A549 (cell line): ENCODE measurements around the gene EHF. TPM values are rescaled to one million over a fixed set of nuclear protein-coding genes. Genes with fewer than 3 reads are reported as not detected.

Experiments
- ATAC-seq, 2 experiments: fragments of 200-7000 bp in 1 of 2; fragments of >200 bp in 1 of 2; cut with Nextera tagmentation in 1 of 2; cut with Tn5 transposase in 1 of 2; 3 replicates each; pipeline versions ENCODE4 v1.8.0 to v1.9.1; 2018 to 2020; ENCODE audit warnings: mild to moderate bottlenecking in 1 of 2, moderate library complexity in 1 of 2
- CTCF ChIA-PET: fragments of 300-600 bp; sonication (Branson Sonifier 250); formaldehyde crosslinking; extraction: SDS; loops from one replicate; lab custom pipeline; 2021; ENCODE audit warnings: antibody characterized with exemption, inconsistent platforms; lab: Yijun Ruan, JAX
- POLR2A ChIA-PET: fragments of 350-600 bp; formaldehyde crosslinking; extraction: SDS; loops from one replicate; lab custom pipeline; 2021; ENCODE audit warnings: antibody characterized with exemption, inconsistent platforms; lab: Yijun Ruan, JAX
- DNase-seq, 2 experiments: peaks; one replicate each; pipeline versions ENCODE4 v3.0.0 to v3.0.0-alpha.2; 2011 to 2016; ENCODE audit warnings: low read depth in 1 of 2, low spot score in 1 of 2
- FAIRE-seq: peaks from 2 replicates; lab custom pipeline; 2011; peaks lifted over from hg19 to GRCh38; lab: Jason Lieb, UNC
- H3K27ac ChIP-seq, 2 experiments: fragments of >200 bp; sonication (Bioruptor Twin); formaldehyde crosslinking; 3 replicates each; pipeline ENCODE4 v1.5.1; 2016 to 2017
- H3K4me1 ChIP-seq: fragments of >200 bp; sonication (Bioruptor Twin); formaldehyde crosslinking; 3 replicates; pipeline ENCODE4 v1.6.1; 2016
- H3K4me2 ChIP-seq: fragments of >200 bp; sonication (Bioruptor Twin); formaldehyde crosslinking; 3 replicates; pipeline ENCODE4 v1.6.1; 2016
- H3K4me3 ChIP-seq: fragments of >200 bp; sonication (Bioruptor Twin); formaldehyde crosslinking; 3 replicates; pipeline ENCODE4 v1.5.1; 2016
- H3K9me3 ChIP-seq: fragments of >200 bp; sonication (Bioruptor Twin); formaldehyde crosslinking; 3 replicates; pipeline ENCODE4 v1.6.1; 2016
- CHD2 ChIP-seq: fragments of 150-350 bp; IDR thresholded peaks from 2 replicates; pipeline ENCODE4 v1.6.1; 2014; ENCODE audit warnings: low read length; ENCODE audit not compliant: partially characterized antibody
- CHD4 ChIP-seq: fragments of 200-600 bp; sonication (generic); IDR thresholded peaks from 2 replicates; pipeline ENCODE4 v1.6.1; 2016; ENCODE audit warnings: antibody characterized with exemption, mild to moderate bottlenecking, borderline replicate concordance
- EHF ChIP-seq: fragments of 250-450 bp; sonication (Bioruptor Pico); IDR thresholded peaks from 2 replicates; pipeline ENCODE4 v1.5.0; 2020; ENCODE audit warnings: mild to moderate bottlenecking
- EP300 ChIP-seq, 2 experiments: fragments of >200 bp; sonication (Bioruptor Twin); formaldehyde crosslinking; IDR thresholded peaks; 2 replicates in 1 of 2; 3 replicates in 1 of 2; pipeline ENCODE4 v1.6.1; 2016 to 2017
- ESRRA ChIP-seq: fragments of 150-350 bp; IDR thresholded peaks from 2 replicates; pipeline ENCODE4 v1.6.1; 2014; ENCODE audit warnings: mild to moderate bottlenecking, low read length, borderline replicate concordance
- FOXS1 ChIP-seq: fragments of 250-450 bp; sonication (Bioruptor Pico); IDR thresholded peaks from 2 replicates; pipeline ENCODE4 v1.5.0; 2020; ENCODE audit warnings: mild to moderate bottlenecking, moderate library complexity
- GATA3 ChIP-seq: IDR thresholded peaks from 2 replicates; pipeline ENCODE4 v1.6.1; 2012; ENCODE audit warnings: borderline replicate concordance
- HES2 ChIP-seq: fragments of >200 bp; sonication (Bioruptor Twin); formaldehyde crosslinking; IDR thresholded peaks from 2 replicates; pipeline ENCODE4 v1.6.1; 2016
- MAFK ChIP-seq: fragments of 450-650 bp; IDR thresholded peaks from 2 replicates; pipeline ENCODE4 v1.6.1; 2014; ENCODE audit not compliant: partially characterized antibody
- MAZ ChIP-seq: fragments of 150-350 bp; IDR thresholded peaks from 2 replicates; pipeline ENCODE4 v1.6.1; 2014; ENCODE audit warnings: antibody characterized with exemption, low read depth, low read length, borderline replicate concordance
- NFE2L2 ChIP-seq: fragments of 150-350 bp; conservative IDR thresholded peaks from 2 replicates; pipeline ENCODE4 v1.6.1; 2014; ENCODE audit warnings: low read length
- RARB ChIP-seq: fragments of 250-450 bp; sonication (Bioruptor Pico); IDR thresholded peaks from 2 replicates; pipeline ENCODE4 v1.8.0; 2021; ENCODE audit warnings: mild to moderate bottlenecking, moderate library complexity
- RCOR1 ChIP-seq: fragments of 150-350 bp; IDR thresholded peaks from 2 replicates; pipeline ENCODE4 v1.6.1; 2014; ENCODE audit warnings: antibody characterized with exemption, low read length, low read depth
- RFX5 ChIP-seq: fragments of 450-650 bp; IDR thresholded peaks from 2 replicates; pipeline ENCODE4 v1.7.1; 2014; ENCODE audit warnings: antibody characterized with exemption, mild to moderate bottlenecking, moderate library complexity
- RNF2 ChIP-seq: fragments of 200-600 bp; sonication (generic); IDR thresholded peaks from 2 replicates; pipeline ENCODE4 v1.6.1; 2016; ENCODE audit warnings: low read depth, mild to moderate bottlenecking, antibody characterized with exemption, moderate library complexity, borderline replicate concordance
- SMC3 ChIP-seq: fragments of >200 bp; sonication (Bioruptor Twin); formaldehyde crosslinking; IDR thresholded peaks from 3 replicates; pipeline ENCODE4 v1.6.1; 2018; ENCODE audit warnings: inconsistent platforms
- ZC3H11A ChIP-seq: fragments of 450-650 bp; IDR thresholded peaks from 2 replicates; pipeline ENCODE4 v1.6.1; 2014; ENCODE audit warnings: antibody characterized with exemption, mild to moderate bottlenecking
- ZFP36 ChIP-seq: fragments of 450-650 bp; IDR thresholded peaks from 2 replicates; pipeline ENCODE4 v1.6.1; 2014; ENCODE audit warnings: borderline replicate concordance; ENCODE audit not compliant: partially characterized antibody
- WGBS: methylation state at CpG from one replicate; pipeline ENCODE4 v1.1.6; 2017; ENCODE audit errors: missing lambda C conversion rate; 5-methylcytosine and 5-hydroxymethylcytosine counted together
- polyA plus RNA-seq, 4 experiments: library from polyadenylated mRNA; depleted of rRNA in 3 of 4; stranded (reverse); fragments of >200 nt; fragmentation: RNase III in 1 of 4; extraction: RNeasy Plus Mini Kit Qiagen cat#74134 plus additional on column Dnase treatment in 1 of 4; gene quantifications; 2 replicates in 3 of 4; 3 replicates in 1 of 4; pipeline ENCODE4 v1.2.3, GENCODE V29; 2011 to 2017
- TF ChIP-seq, protein P1 (sequence below): IDR thresholded peaks from 2 replicates; pipeline ENCODE4 v1.6.1; 2012
- TF ChIP-seq, protein P2 (sequence below): fragments of 450-650 bp; IDR thresholded peaks from 2 replicates; pipeline ENCODE4 v1.6.1; 2014; ENCODE audit warnings: antibody characterized with exemption

EHF gene
- polyA plus RNA-seq, 2 of the 4 experiments (the other 2 are of a cell fraction) = 5.4 to 7.8 TPM

- FAIRE-seq (no peak), ATAC-seq (no peak)
- H3K4me3 ChIP-seq = no peak overlapping the region
- CTCF ChIA-PET = interaction anchor here (1.0 to 1.1 kb wide), 3 partner anchors 21 to 269 kb away, joined by 3 read pairs; no protein-coding TSS in a partner anchor
- peaks cover 8% of the 10 kb centered on the region for H3K4me1 ChIP-seq
- no peak overlapping the region for H3K4me2 ChIP-seq
- POLR2A ChIA-PET = no interaction called here
- H3K27ac ChIP-seq = peak overlapping the region in 1 of 2 experiments; percentile 68; a peak in 3 of 6 replicates
- no peaks in the 10 kb centered on the region for H3K9me3 ChIP-seq
- TF ChIP-seq, protein P1, sequence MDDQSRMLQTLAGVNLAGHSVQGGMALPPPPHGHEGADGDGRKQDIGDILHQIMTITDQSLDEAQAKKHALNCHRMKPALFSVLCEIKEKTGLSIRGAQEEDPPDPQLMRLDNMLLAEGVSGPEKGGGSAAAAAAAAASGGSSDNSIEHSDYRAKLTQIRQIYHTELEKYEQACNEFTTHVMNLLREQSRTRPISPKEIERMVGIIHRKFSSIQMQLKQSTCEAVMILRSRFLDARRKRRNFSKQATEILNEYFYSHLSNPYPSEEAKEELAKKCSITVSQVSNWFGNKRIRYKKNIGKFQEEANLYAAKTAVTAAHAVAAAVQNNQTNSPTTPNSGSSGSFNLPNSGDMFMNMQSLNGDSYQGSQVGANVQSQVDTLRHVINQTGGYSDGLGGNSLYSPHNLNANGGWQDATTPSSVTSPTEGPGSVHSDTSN = no peak
- TF ChIP-seq, all 56 proteins: peak for 0
- 97% methylated on average over 10 of the region's 10 CpGs for WGBS
- no peak for DNase-seq
These were observed 3.2 kb downstream of the EHF start for GRCh38 chr11:34624069-34624468.

- no peaks in the 10 kb centered on the region for H3K9me3 ChIP-seq
- H3K4me2 ChIP-seq = no peak overlapping the region
- 93% methylated on average over 4 of the region's 4 CpGs for WGBS
- ChIA-PET POLR2A (no interaction called here), CTCF (interaction anchor here (1.0 to 1.3 kb wide), 4 partner anchors 9 to 40 kb away, joined by 3 read pairs; no protein-coding TSS in a partner anchor)
- peak overlapping the region in 1 of 2 experiments; percentile 68; a peak in 3 of 6 replicates for H3K27ac ChIP-seq
- ATAC-seq (no peak), FAIRE-seq (no peak), DNase-seq (no peak)
- no peak overlapping the region for H3K4me3 ChIP-seq
- peaks cover 18% of the 10 kb centered on the region for H3K4me1 ChIP-seq
- TF ChIP-seq MAZ (no peak), SMC3 (no peak), MAFK (no peak), CHD4 (no peak), ZC3H11A (no peak), ESRRA (no peak), EP300 (IDR thresholded peaks at IDR 0.05) (no peak), RNF2 (no peak), CHD2 (no peak), RFX5 (no peak), EHF (CRISPR knock-in tag) (no peak)
- TF ChIP-seq, protein P2, sequence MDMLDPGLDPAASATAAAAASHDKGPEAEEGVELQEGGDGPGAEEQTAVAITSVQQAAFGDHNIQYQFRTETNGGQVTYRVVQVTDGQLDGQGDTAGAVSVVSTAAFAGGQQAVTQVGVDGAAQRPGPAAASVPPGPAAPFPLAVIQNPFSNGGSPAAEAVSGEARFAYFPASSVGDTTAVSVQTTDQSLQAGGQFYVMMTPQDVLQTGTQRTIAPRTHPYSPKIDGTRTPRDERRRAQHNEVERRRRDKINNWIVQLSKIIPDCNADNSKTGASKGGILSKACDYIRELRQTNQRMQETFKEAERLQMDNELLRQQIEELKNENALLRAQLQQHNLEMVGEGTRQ = no peak
These were observed 4.7 kb downstream of the EHF start for GRCh38 chr11:34625576-34625975.

GRCh38 chr11:34626393-34626792, 5.5 kb downstream of the EHF start:
- DNase-seq (no peak), FAIRE-seq (no peak), ATAC-seq (no peak)
- TF ChIP-seq RARB (no peak), FOXS1 (CRISPR knock-in tag) (no peak), NFE2L2 (no peak), ZFP36 (no peak), HES2 (no peak), RCOR1 (no peak)
- H3K9me3 ChIP-seq = no peaks in the 10 kb centered on the region
- H3K4me1 ChIP-seq = peaks cover 22% of the 10 kb centered on the region
- H3K27ac ChIP-seq = peak overlapping the region in 1 of 2 experiments; percentile 70; a peak in 3 of 6 replicates
- H3K4me2 ChIP-seq = no peak overlapping the region
- ChIA-PET CTCF (interaction anchor here (1.0 to 1.3 kb wide), 3 partner anchors 8 to 17 kb away, joined by 3 read pairs; no protein-coding TSS in a partner anchor), POLR2A (no interaction called here)
- no peak overlapping the region for H3K4me3 ChIP-seq

GRCh38 chr11:34627197-34627596, 6.3 kb downstream of the EHF start:
- no peak for DNase-seq
- no peak for FAIRE-seq
- Histone ChIP-seq H3K4me1 (peaks cover 23% of the 10 kb centered on the region), H3K27ac (peak overlapping the region in 1 of 2 experiments; percentile 70; a peak in 3 of 6 replicates), H3K4me2 (no peak overlapping the region), H3K9me3 (no peaks in the 10 kb centered on the region), H3K4me3 (no peak overlapping the region)
- ChIA-PET CTCF (interaction anchor here (1.0 to 1.3 kb wide), 2 partner anchors 13 to 18 kb away, joined by 3 read pairs; no protein-coding TSS in a partner anchor), POLR2A (no interaction called here)
- no peak for ATAC-seq
- no peak for TF ChIP-seq GATA3
- 86% methylated on average over 1 of the region's 1 CpG for WGBS
